ENCODE results near the gene RHEB. TPM values are rescaled to one million over a fixed set of nuclear protein-coding genes. Genes with fewer than 3 reads are reported as not detected.
A peak's percentile ranks its signal among the peaks of the same experiment; 100 is the strongest.

Gene RHEB, protein sequence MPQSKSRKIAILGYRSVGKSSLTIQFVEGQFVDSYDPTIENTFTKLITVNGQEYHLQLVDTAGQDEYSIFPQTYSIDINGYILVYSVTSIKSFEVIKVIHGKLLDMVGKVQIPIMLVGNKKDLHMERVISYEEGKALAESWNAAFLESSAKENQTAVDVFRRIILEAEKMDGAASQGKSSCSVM
- total RNA-seq (89.8 and 127 TPM in 2 replicates), polyA plus RNA-seq (157 and 204 TPM in 2 replicates)

DNA sequence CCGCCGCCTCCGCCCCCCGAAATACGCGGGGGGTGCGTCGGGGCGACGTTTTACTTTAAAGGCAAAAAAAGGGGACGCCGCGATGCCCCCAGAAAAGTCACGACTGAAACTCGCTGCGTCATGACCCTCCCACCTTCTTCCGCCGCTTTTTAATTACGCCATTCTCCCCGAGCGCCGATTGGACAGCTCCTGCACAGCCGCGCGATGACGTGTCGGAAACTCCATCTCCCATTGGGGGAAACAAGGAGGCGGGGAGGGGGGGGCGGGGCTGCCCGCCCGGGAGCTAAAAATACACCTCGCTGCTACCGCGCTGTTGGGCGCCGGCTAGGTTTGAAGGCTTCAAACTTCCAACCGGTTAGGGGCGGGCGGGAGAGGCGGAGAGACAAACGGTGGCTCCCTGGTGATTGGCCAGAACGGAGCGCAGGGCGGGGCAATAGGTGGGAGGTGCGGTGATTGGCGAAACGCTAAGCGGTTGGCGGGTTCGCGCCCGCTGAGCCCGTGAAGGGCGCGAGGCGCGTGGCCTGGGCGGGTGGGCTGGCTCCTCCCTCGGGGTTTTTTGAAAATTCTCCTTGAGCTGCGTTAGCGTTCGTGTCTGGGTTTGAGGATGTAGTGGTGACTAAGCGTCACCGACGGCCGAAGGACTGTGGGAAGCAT is at the start of gene RHEB:
Gene RHEB, minus strand, starts transcription at position 131 of the 654 bp plus-strand sequence. CDS start 384 bp downstream, outside the sequence.
- Histone ChIP-seq H3K36me3 (no peaks in the 10 kb centered on the region), H3K9me3 (ENCODE audit: low read depth) (no peaks in the 10 kb centered on the region), H3K4me3 (peak within 1 kb of the TSS; percentile 99), H3K27ac (peak within 1 kb of the TSS; percentile 99), H3K4me1 (ENCODE audit: low read depth) (no peaks in the 10 kb centered on the region), H3K27me3 (no peaks in the 10 kb centered on the region)
- TF ChIP-seq, protein P1, sequence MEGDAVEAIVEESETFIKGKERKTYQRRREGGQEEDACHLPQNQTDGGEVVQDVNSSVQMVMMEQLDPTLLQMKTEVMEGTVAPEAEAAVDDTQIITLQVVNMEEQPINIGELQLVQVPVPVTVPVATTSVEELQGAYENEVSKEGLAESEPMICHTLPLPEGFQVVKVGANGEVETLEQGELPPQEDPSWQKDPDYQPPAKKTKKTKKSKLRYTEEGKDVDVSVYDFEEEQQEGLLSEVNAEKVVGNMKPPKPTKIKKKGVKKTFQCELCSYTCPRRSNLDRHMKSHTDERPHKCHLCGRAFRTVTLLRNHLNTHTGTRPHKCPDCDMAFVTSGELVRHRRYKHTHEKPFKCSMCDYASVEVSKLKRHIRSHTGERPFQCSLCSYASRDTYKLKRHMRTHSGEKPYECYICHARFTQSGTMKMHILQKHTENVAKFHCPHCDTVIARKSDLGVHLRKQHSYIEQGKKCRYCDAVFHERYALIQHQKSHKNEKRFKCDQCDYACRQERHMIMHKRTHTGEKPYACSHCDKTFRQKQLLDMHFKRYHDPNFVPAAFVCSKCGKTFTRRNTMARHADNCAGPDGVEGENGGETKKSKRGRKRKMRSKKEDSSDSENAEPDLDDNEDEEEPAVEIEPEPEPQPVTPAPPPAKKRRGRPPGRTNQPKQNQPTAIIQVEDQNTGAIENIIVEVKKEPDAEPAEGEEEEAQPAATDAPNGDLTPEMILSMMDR (IDR thresholded peaks at IDR 0.05; ENCODE audit: low read depth, low read length) = no peak
- peak; percentile 99 to 100 for DNase-seq (ENCODE audit: low read depth in 1 of 2, low spot score in 1 of 2)

DNA sequence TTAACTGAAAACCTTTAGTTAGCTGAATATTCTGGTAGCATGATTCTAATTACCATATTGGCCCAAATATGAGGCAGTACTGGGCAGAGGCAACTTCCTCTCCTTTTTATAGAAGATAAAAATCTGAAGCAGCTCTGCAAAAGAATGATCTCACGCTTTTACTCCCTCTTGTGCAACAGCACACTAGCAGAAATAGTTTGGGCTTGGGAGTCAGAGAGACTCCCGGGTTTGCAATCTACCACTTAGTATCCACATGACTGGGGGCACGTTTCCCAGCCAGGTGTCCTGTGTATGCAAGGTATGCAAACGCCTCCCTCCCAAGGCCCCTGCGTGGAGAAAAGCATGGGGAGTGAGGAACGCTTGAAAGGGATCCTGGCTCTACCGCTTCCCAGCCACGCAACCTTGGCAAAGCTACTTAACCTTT is 47.2 kb upstream of the RHEB start:
- peak in 1 of 2 donors; percentile 78 for DNase-seq (ENCODE audit: low read depth in 1 of 2, low spot score in 1 of 2)

DNA sequence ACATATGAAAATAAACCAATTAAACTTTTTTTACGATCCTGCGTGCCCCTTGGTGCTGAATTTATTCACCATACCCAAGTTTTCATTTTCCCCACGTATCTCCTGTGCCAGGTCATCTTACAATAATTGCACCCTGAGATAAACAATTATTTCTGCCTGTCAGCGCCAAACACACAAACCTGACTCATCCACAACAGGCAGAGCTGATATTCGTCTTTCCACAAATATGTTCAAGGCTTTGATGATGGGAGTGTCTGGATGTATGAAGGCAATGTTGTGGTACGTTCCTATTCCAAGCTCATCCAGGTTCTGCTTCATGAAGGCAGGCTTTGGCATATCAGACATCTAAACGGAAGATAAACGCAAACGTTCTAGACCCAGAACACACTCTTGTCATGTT is 45.8 kb upstream of the RHEB start:
- no peak for DNase-seq (ENCODE audit: low read depth in 1 of 2, low spot score in 1 of 2)
- TF ChIP-seq, protein P1 (IDR thresholded peaks at IDR 0.05; ENCODE audit: low read depth, low read length) = no peak
- Histone ChIP-seq H3K9me3 (ENCODE audit: low read depth) (no peaks in the 10 kb centered on the region), H3K27me3 (no peaks in the 10 kb centered on the region), H3K4me1 (ENCODE audit: low read depth) (no peaks in the 10 kb centered on the region), H3K4me3 (no peak overlapping the region), H3K36me3 (peaks cover 77% of the 10 kb centered on the region), H3K27ac (no peak overlapping the region)

More for the DNA sequence above, 47.2 kb upstream of the RHEB start:
- no peaks in the 10 kb centered on the region for H3K9me3 ChIP-seq (ENCODE audit: low read depth)
- TF ChIP-seq, protein P1 (IDR thresholded peaks at IDR 0.05; ENCODE audit: low read depth, low read length) = no peak
- H3K4me3 ChIP-seq = no peak overlapping the region
- H3K27ac ChIP-seq = peak overlapping the region; percentile 18
- no peaks in the 10 kb centered on the region for H3K27me3 ChIP-seq
- peaks cover 75% of the 10 kb centered on the region for H3K36me3 ChIP-seq
- no peaks in the 10 kb centered on the region for H3K4me1 ChIP-seq (ENCODE audit: low read depth)

DNA sequence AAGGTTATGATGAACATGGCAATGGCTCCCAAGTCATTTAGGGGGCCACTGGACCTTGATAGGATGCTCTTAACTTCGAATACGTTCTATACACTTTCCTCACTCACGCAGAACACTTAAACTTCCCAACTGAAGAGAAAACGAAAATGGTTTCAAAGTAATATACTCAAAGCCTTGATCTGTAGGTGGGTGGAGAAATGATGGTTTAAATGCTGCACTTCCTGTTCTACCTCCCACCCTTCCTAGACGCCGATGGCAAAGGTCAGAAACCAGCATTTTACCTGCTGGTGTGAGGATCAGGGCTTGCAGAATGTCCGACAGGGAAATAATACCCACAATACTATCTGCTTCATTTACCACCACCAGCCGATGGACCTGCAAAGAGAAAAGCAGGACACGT is 40.5 kb upstream of the RHEB start:
- Histone ChIP-seq H3K9me3 (ENCODE audit: low read depth) (no peaks in the 10 kb centered on the region), H3K4me1 (ENCODE audit: low read depth) (no peaks in the 10 kb centered on the region), H3K27me3 (no peaks in the 10 kb centered on the region), H3K36me3 (peaks cover 67% of the 10 kb centered on the region), H3K27ac (no peak overlapping the region), H3K4me3 (no peak overlapping the region)
- no peak for DNase-seq (ENCODE audit: low read depth in 1 of 2, low spot score in 1 of 2)
- TF ChIP-seq, protein P1 (IDR thresholded peaks at IDR 0.05; ENCODE audit: low read depth, low read length) = no peak

DNA sequence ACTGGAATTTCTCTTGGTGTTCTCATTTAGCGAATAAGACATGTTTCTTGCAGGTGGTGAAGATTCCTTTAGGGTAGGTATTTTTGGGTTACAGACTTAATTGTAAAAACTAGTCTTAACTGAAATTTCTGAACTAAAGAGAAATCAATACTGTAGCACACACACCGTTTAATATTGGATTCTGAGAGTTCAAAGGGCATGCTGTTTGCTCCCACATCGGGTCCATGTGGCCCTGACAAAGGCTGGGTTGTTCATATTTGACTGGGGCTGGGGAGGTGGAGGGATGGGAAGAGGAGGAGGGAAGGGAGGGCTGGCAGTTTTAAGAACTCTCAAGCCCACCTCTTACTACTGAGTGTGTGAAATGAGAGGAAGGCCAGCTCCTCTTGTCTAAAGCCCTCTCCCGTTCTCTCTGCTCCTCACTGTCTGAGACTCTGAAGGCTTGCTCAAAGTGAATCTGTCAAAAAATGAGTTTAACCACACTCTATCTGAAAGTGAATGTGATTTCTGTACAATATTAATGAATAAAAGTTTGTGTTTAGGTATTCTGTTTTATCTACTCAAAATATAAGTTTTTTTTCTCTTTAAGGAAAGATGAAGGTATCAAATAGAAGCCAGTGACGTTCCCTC is 40.0 kb upstream of the RHEB start:
- H3K27ac ChIP-seq = no peak overlapping the region

More for the DNA sequence above, 40.0 kb upstream of the RHEB start:
- Histone ChIP-seq H3K4me1 (ENCODE audit: low read depth) (no peaks in the 10 kb centered on the region), H3K36me3 (peaks cover 61% of the 10 kb centered on the region), H3K4me3 (no peak overlapping the region), H3K9me3 (ENCODE audit: low read depth) (no peaks in the 10 kb centered on the region), H3K27me3 (no peaks in the 10 kb centered on the region)
- TF ChIP-seq, protein P1 (IDR thresholded peaks at IDR 0.05; ENCODE audit: low read depth, low read length) = no peak
- no peak for DNase-seq (ENCODE audit: low read depth in 1 of 2, low spot score in 1 of 2)
